IMR-90 (cell line): ENCODE measurements around the gene AMBRA1. TPM values are rescaled to one million over a fixed set of nuclear protein-coding genes. Genes with fewer than 3 reads are reported as not detected.

Experiments used
- ATAC-seq: fragments of 200-7000 bp; cut with Tn5 transposase; 2 replicates; pipeline ENCODE4 v1.9.1; 2020; ENCODE audit warnings: low read depth, mild to moderate bottlenecking, moderate library complexity
- BruUV-seq: library from RNA; stranded (reverse); fragments of 400-500 nt; replicated peaks from 2 replicates; lab custom pipeline; 2021; lab: Mats Ljungman, UMichigan
- CTCF ChIA-PET: fragments of 300-600 bp; formaldehyde crosslinking; extraction: SDS; loops from one replicate; lab custom pipeline; 2021; ENCODE audit warnings: antibody characterized with exemption; lab: Yijun Ruan, JAX
- POLR2A ChIA-PET: fragments of 300-600 bp; sonication (Branson Sonifier 250); formaldehyde crosslinking; loops from one replicate; lab custom pipeline; 2022; ENCODE audit warnings: antibody characterized with exemption; ENCODE audit not compliant: unreplicated experiment; lab: Charles Lee
- DNase-seq: peaks from one replicate; pipeline ENCODE4 v3.0.0; 2013
- H2AFZ ChIP-seq: replicated peaks from 2 replicates; pipeline ENCODE3; 2013; ENCODE audit warnings: low read length, mild to moderate bottlenecking; ENCODE audit not compliant: poor library complexity
- H2AK5ac ChIP-seq: 2 replicates; pipeline ENCODE4 v1.6.1; 2013; ENCODE audit warnings: low read depth, low read length, inconsistent platforms
- H2AK9ac ChIP-seq: replicated peaks from 2 replicates; pipeline ENCODE3; 2013; ENCODE audit warnings: mild to moderate bottlenecking, low read depth, low read length, moderate library complexity; ENCODE audit not compliant: poor library complexity
- H2BK120ac ChIP-seq: 2 replicates; pipeline ENCODE4 v1.6.1; 2013; ENCODE audit warnings: low read depth, low read length, inconsistent platforms
- H2BK15ac ChIP-seq: 3 replicates; pipeline ENCODE4 v1.6.1; 2013; ENCODE audit warnings: low read depth, low read length, inconsistent platforms
- H2BK20ac ChIP-seq: 2 replicates; pipeline ENCODE4 v1.6.1; 2013; ENCODE audit warnings: low read depth, mild to moderate bottlenecking, inconsistent platforms, low read length, moderate library complexity
- H2BK5ac ChIP-seq: 2 replicates; pipeline ENCODE4 v1.6.1; 2013; ENCODE audit warnings: mild to moderate bottlenecking, low read depth, low read length, inconsistent platforms; ENCODE audit not compliant: poor library complexity, severe bottlenecking
- H3K14ac ChIP-seq: replicated peaks from 2 replicates; pipeline ENCODE4 v1.6.1; 2013; ENCODE audit warnings: low read depth, low read length, inconsistent platforms
- H3K18ac ChIP-seq: 2 replicates; pipeline ENCODE4 v1.6.1; 2013; ENCODE audit warnings: low read depth, low read length, control low read depth
- H3K23ac ChIP-seq: 2 replicates; pipeline ENCODE4 v1.6.1; 2013; ENCODE audit warnings: low read depth, low read length, inconsistent platforms
- H3K27ac ChIP-seq: 2 replicates; pipeline ENCODE4 v1.5.1; 2013; ENCODE audit warnings: mild to moderate bottlenecking, control low read depth, low read length; ENCODE audit not compliant: insufficient read depth
- H3K27me3 ChIP-seq: 2 replicates; pipeline ENCODE4 v1.6.1; 2013; ENCODE audit warnings: low read length; ENCODE audit not compliant: control insufficient read depth, insufficient read depth
- H3K36me3 ChIP-seq: 2 replicates; pipeline ENCODE4 v1.6.1; 2013; ENCODE audit warnings: low read length, mixed read lengths; ENCODE audit not compliant: control insufficient read depth, insufficient read depth
- H3K4ac ChIP-seq: 2 replicates; pipeline ENCODE4 v1.6.1; 2013; ENCODE audit warnings: low read depth, low read length, inconsistent platforms
- H3K4me1 ChIP-seq: 2 replicates; pipeline ENCODE4 v1.6.1; 2013; ENCODE audit warnings: low read length, mixed read lengths; ENCODE audit not compliant: control insufficient read depth, insufficient read depth
- H3K4me2 ChIP-seq: 2 replicates; pipeline ENCODE4 v1.6.1; 2013; ENCODE audit warnings: low read depth, mild to moderate bottlenecking, control low read depth, low read length, moderate library complexity
- H3K4me3 ChIP-seq: 2 replicates; pipeline ENCODE4 v1.5.1; 2013; ENCODE audit warnings: low read depth, mild to moderate bottlenecking, control low read depth, low read length, moderate library complexity; ENCODE audit not compliant: insufficient read depth
- H3K56ac ChIP-seq: 2 replicates; pipeline ENCODE4 v1.6.1; 2013; ENCODE audit warnings: low read length, inconsistent platforms; ENCODE audit not compliant: insufficient read depth; ENCODE audit errors: extremely low read depth
- H3K79me1 ChIP-seq, 2 experiments: 2 replicates each; pipeline ENCODE4 v1.6.1; 2013; ENCODE audit warnings: low read length in 2 of 2, inconsistent platforms in 1 of 2, low read depth in 1 of 2
- H3K9ac ChIP-seq: 2 replicates; pipeline ENCODE4 v1.6.1; 2013; ENCODE audit warnings: low read depth, low read length, control low read depth
- H3K9me1 ChIP-seq: 2 replicates; pipeline ENCODE4 v1.6.1; 2013; ENCODE audit warnings: low read length, inconsistent platforms; ENCODE audit not compliant: insufficient read depth
- H3K9me3 ChIP-seq: 2 replicates; pipeline ENCODE4 v1.6.1; 2013; ENCODE audit warnings: low read length; ENCODE audit not compliant: control insufficient read depth, insufficient read depth
- H4K20me1 ChIP-seq: 2 replicates; pipeline ENCODE4 v1.6.1; 2013; ENCODE audit warnings: low read length, inconsistent platforms; ENCODE audit not compliant: insufficient read depth
- H4K5ac ChIP-seq: 2 replicates; pipeline ENCODE4 v1.6.1; 2013; ENCODE audit warnings: mild to moderate bottlenecking, low read depth, low read length, control low read depth
- H4K8ac ChIP-seq, 2 experiments: 2 replicates each; pipeline ENCODE4 v1.6.1; 2013; ENCODE audit warnings: low read depth in 2 of 2, low read length in 2 of 2, control low read depth in 1 of 2, inconsistent platforms in 1 of 2
- H4K91ac ChIP-seq: 2 replicates; pipeline ENCODE4 v1.6.1; 2013; ENCODE audit warnings: low read depth, low read length, inconsistent platforms; ENCODE audit not compliant: insufficient read depth
- CEBPB ChIP-seq: IDR thresholded peaks from 2 replicates; pipeline ENCODE4 v1.6.1; 2012; ENCODE audit warnings: low read depth, low read length, improper control_type of control experiment
- CHD1 ChIP-seq: IDR thresholded peaks from 2 replicates; pipeline ENCODE4 v1.6.1; 2012; ENCODE audit warnings: low read depth, low read length, improper control_type of control experiment
- FOS ChIP-seq: fragments of 150-350 bp; IDR thresholded peaks from 2 replicates; pipeline ENCODE4 v1.6.1; 2016; ENCODE audit warnings: low read depth, low read length
- MAFK ChIP-seq: IDR thresholded peaks from 2 replicates; pipeline ENCODE4 v1.6.1; 2012; ENCODE audit warnings: low read depth, low read length, improper control_type of control experiment
- MXI1 ChIP-seq: IDR thresholded peaks from 2 replicates; pipeline ENCODE4 v1.6.1; 2012; ENCODE audit warnings: low read depth, mild to moderate bottlenecking, low read length, moderate library complexity, borderline replicate concordance
- POLR2A ChIP-seq: IDR thresholded peaks from 2 replicates; pipeline ENCODE4 v1.6.1; 2012; ENCODE audit warnings: mild to moderate bottlenecking, low read depth, low read length
- RAD21 ChIP-seq: IDR thresholded peaks from 2 replicates; pipeline ENCODE4 v1.6.1; 2012; ENCODE audit warnings: low read length, improper control_type of control experiment
- RCOR1 ChIP-seq: IDR thresholded peaks from 2 replicates; pipeline ENCODE4 v1.6.1; 2012; ENCODE audit warnings: mild to moderate bottlenecking, low read length, improper control_type of control experiment; ENCODE audit not compliant: insufficient replicate concordance
- SMC3 ChIP-seq: fragments of 150-350 bp; IDR thresholded peaks from 2 replicates; pipeline ENCODE4 v1.6.1; 2016; ENCODE audit warnings: low read depth, mild to moderate bottlenecking, antibody characterized with exemption, low read length, moderate library complexity
- WGBS, 2 experiments: methylation state at CpG; one replicate each; pipeline versions ENCODE4 v1.1.5 to v1.1.7; 2013; ENCODE audit warnings: missing lambda C conversion rate in 2 of 2; ENCODE audit not compliant: insufficient read length in 1 of 2; ENCODE audit errors: extremely low coverage in 2 of 2; 5-methylcytosine and 5-hydroxymethylcytosine counted together
- dilution Hi-C: fragments of 300-500 bp; cut with HindIII; formaldehyde crosslinking; loops from one replicate; pipeline ENCODE4 v1.14.3; 2018; ENCODE audit warnings: low sequenced_read_pairs; ENCODE audit not compliant: unreplicated experiment
- in situ Hi-C: fragments of 300-500 bp; cut with MboI; formaldehyde crosslinking; loops from 3 replicates; pipeline ENCODE4 v1.14.3; 2019; ENCODE audit warnings: low sequenced_read_pairs, inconsistent platforms, mixed read lengths
- intact Hi-C: fragments of 100-400 bp; cut with micrococcal nuclease; formaldehyde crosslinking; loops from 2 replicates; pipeline ENCODE4 v1.10.0; 2022
- polyA plus RNA-seq, 3 experiments: library from polyadenylated mRNA; depleted of rRNA; stranded (reverse); fragments of >200 nt; gene quantifications; 2 replicates each; pipeline ENCODE4 v1.2.3, GENCODE V29; 2012; ENCODE audit warnings: low replicate concordance in 1 of 3
- total RNA-seq: library from RNA; depleted of rRNA; stranded (reverse); fragments of >200 nt; gene quantifications from 2 replicates; pipeline ENCODE4 v1.2.3, GENCODE V29; 2012
- TF ChIP-seq, protein P1 (sequence below): fragments of 150-350 bp; IDR thresholded peaks from 2 replicates; pipeline ENCODE4 v1.6.1; 2017; ENCODE audit warnings: mild to moderate bottlenecking, antibody characterized with exemption, low read length, low read depth

AMBRA1 gene
- total and polyA plus RNA-seq, 2 of the 4 experiments (the other 2 are of a cell fraction) = 9.4 to 18.3 TPM

DNA sequence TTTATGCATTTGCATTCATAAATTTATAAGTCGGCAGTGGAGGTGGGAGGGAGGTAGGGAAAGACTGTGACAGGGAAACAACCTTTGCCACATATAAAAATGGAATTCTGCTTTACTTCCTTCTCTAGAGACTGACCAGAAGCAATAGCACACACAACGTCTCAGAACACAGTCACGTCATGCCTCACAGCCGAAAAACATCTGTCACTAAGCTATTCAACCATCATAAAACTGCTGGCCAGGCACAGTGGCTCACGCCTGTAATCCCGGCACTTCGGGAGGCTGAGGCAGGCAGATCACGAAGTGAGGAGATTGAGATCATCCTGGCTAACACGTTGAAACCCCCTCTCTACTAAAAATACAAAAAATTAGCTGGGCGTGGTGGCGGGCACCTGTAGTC, 101.3 kb downstream of the AMBRA1 start:
- Histone ChIP-seq H3K27ac (no peak overlapping the region), H3K9me3 (no peaks in the 10 kb centered on the region), H3K23ac (no peak overlapping the region), H3K36me3 (peaks cover 10% of the 10 kb centered on the region), H4K91ac (no peak overlapping the region), H3K14ac (no peak overlapping the region), H3K79me1 (peaks cover 3 to 39% of the 10 kb centered on the region in 2 experiments; a peak in 3 of 4 replicates), H2BK20ac (no peak overlapping the region), H3K56ac (no peak overlapping the region), H3K27me3 (no peaks in the 10 kb centered on the region), H3K4ac (no peak overlapping the region), H3K4me3 (no peak overlapping the region), H3K4me1 (peaks cover 5% of the 10 kb centered on the region), H2AK5ac (peak overlapping the region; percentile 63; the same call in 1 of the 2 replicates), H2BK120ac (no peak overlapping the region; the same call in 1 of the 2 replicates), H4K20me1 (peaks cover 14% of the 10 kb centered on the region; the same call in 1 of the 2 replicates), H4K5ac (no peak overlapping the region), H2AFZ (no peak overlapping the region), H3K18ac (no peak overlapping the region), H4K8ac (no peak overlapping the region), H3K9ac (no peak overlapping the region), H2BK5ac (no peak overlapping the region), H2AK9ac (no peak overlapping the region), H3K9me1 (peaks cover 2% of the 10 kb centered on the region; the same call in 1 of the 2 replicates), H3K4me2 (no peak overlapping the region), H2BK15ac (no peak overlapping the region)
- ChIA-PET POLR2A (no interaction called here), CTCF (interaction anchor here (0.6 to 1.2 kb wide), 2 partner anchors 37 to 67 kb away, joined by 3 to 4 read pairs; no protein-coding TSS in a partner anchor)
- ATAC-seq (no peak), DNase-seq (no peak)
- in situ Hi-C loops (no loop called here), intact Hi-C loops (no loop called here), dilution Hi-C loops (no loop called here)
- 43% methylated on average over 3 of the region's 11 CpGs; no CpG with 5 or more reads in 1 of the 2 experiments for WGBS, 2 experiments
- TF ChIP-seq CHD1 (no peak), MAFK (no peak), SMC3 (no peak), RAD21 (no peak), FOS (no peak), POLR2A (no peak), CEBPB (no peak), MXI1 (no peak), RCOR1 (no peak)
- TF ChIP-seq, protein P1, sequence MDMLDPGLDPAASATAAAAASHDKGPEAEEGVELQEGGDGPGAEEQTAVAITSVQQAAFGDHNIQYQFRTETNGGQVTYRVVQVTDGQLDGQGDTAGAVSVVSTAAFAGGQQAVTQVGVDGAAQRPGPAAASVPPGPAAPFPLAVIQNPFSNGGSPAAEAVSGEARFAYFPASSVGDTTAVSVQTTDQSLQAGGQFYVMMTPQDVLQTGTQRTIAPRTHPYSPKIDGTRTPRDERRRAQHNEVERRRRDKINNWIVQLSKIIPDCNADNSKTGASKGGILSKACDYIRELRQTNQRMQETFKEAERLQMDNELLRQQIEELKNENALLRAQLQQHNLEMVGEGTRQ = no peak
- no TSS peak for BruUV-seq
